HG03575 (cell line): Measurements from ENCODE around the gene COL9A3.

Experiments used
- ATAC-seq: cut with Tn5 transposase; IDR thresholded peaks from one replicate; pipeline ENCODE4 v1.9.1; 2021; ENCODE audit not compliant: unreplicated experiment, insufficient number of reproducible peaks, low FRiP score; ENCODE audit errors: extremely low read depth

The COL9A3 gene

DNA sequence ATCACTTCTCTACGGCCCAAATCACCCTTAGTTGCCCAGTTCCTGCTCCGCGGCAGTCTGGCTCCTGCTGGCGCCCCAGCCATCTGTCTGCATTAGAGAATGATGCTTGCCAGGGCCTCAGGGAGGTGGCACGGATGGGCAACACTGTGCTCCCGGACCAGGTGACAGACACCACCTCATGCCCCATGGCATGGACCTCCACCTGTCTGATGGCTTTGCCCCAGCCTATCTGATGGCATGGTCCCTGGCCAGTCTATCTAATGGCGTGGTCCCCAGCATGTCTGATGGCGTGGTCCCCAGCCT, 39.4 kb upstream of the COL9A3 start:
- no peak for ATAC-seq

- ATAC-seq, result no peak
Measured at GRCh38 chr20:62778058-62778457, 38.8 kb upstream of the COL9A3 start.

- ATAC-seq, result no peak
Measured at GRCh38 chr20:62778601-62779416, 38.0 kb upstream of the COL9A3 start.

DNA sequence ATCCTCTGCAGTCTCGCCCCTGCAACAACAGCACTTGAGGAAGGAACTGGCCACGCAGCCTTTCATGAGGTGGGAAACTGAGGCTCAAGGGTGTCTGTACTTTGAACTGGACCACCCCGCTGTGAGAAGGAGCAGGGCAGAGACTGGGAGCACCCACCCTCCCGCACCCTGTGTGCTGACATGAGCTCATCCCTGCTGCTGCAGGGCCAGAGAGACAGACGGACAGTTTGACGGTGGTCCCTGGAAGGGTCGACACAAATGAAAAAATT, 37.5 kb upstream of the COL9A3 start:
- no peak for ATAC-seq

GRCh38 chr20:62780204-62780603, 36.6 kb upstream of the COL9A3 start:
- ATAC-seq, result no peak

GRCh38 chr20:62780696-62781095, 36.2 kb upstream of the COL9A3 start:
- ATAC-seq, result no peak

GRCh38 chr20:62782149-62782892, 34.5 kb upstream of the COL9A3 start:
- ATAC-seq, result no peak

GRCh38 chr20:62782893-62783278, 34.0 kb upstream of the COL9A3 start:
- no peak for ATAC-seq

DNA sequence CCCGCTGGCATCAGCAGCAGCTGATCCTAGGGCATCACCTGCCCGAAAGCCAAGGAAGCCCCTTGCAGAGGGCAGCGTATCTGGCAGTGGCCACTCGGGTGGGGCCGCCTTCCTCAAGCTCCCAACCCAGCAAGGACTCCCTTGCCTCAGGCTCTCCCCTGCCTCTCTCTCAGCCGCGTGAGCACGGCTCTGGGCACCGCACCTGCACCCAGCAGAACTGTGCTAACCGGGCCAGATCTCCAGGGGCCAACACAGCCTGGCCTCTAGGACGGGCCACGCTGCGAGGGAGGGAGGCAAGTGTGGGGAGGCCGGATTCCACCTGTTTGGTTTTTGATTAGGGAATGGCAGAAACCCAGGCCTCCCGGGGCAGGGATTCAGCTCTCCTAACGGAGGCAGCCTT, 32.4 kb upstream of the COL9A3 start:
- no peak for ATAC-seq

DNA sequence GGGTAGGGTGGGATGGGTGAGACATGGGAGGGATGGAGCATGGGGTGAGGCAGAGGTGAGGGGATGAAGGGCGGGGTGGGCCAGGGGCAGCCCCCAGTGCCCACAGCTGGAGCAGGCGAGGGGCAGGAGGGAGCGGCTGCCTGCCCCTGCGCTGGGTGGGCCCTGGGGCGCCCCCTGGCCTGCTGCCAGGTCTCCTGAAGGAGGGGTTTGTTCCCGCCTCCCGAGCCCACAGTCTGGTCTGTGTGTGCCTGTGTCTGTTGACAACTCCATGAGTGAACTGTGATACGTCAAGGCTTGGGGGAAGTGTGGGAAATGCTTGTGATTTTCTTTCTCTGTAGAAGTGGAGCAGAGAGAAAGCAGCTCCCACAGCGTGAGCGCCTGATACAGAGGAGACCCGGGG, 31.5 kb upstream of the COL9A3 start:
- ATAC-seq, result no peak

DNA sequence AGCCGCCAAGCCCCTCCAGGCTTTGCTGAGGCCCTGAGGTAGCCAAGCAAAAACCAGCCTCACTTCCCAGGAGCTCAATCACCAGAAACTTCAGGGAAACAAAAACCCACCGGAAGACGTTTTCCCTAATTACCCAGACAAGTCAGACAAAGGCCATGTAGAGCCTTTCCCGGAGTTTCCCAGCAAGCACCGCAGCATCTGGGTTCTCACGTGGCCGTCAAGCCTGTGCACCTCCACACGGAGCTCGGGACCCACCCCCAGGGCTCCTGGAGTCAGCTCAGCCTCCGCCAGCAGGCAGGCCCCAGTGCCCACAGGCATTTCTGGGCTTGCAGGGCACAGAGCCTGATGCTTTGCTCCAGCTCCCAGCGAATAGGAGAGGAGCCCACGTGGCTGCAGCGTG, 30.7 kb upstream of the COL9A3 start:
- ATAC-seq, result no peak

- no peak for ATAC-seq
Measured at GRCh38 chr20:62787321-62787720, 29.5 kb upstream of the COL9A3 start.

GRCh38 chr20:62787866-62788265, 29.0 kb upstream of the COL9A3 start:
- no peak for ATAC-seq

DNA sequence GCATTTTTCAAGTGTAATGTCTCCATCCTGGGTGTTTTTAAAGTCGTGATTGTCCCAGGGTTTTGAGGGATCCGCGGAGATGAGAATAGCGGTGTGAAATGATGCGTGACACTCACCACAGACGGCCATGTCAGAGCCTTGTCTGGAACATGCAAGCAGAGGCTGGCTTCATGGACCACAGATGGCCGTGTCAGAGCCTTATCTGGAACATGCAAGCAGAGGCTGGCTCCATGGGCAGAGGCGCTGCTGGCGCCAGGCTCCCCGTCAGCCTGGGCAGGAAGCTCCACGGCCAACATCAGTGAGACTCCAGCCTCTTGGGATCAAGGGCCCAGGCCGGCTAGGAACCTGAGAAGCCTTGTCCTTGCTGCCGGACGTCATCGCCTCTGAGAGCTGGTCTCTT, 28.2 kb upstream of the COL9A3 start:
- ATAC-seq, result no peak

DNA sequence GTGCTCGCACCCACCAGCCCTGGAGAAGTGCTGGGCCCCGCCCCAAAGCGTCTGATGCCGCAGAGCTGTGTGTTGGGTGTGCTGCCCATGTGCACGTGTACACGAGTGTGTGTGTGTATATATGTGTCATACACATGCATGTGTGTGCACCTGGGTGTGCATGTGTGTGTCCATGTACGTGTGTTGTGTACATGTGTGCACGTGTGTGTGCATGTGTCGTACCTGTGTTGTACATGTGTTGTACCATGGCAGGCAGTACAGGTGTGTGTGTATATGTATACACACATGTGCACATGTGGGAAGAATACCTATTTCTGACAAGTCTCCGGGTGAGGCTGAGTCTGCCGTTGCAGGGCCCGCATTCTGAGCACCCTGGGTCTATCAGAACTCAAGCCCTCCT, 26.8 kb upstream of the COL9A3 start:
- ATAC-seq, result no peak

DNA sequence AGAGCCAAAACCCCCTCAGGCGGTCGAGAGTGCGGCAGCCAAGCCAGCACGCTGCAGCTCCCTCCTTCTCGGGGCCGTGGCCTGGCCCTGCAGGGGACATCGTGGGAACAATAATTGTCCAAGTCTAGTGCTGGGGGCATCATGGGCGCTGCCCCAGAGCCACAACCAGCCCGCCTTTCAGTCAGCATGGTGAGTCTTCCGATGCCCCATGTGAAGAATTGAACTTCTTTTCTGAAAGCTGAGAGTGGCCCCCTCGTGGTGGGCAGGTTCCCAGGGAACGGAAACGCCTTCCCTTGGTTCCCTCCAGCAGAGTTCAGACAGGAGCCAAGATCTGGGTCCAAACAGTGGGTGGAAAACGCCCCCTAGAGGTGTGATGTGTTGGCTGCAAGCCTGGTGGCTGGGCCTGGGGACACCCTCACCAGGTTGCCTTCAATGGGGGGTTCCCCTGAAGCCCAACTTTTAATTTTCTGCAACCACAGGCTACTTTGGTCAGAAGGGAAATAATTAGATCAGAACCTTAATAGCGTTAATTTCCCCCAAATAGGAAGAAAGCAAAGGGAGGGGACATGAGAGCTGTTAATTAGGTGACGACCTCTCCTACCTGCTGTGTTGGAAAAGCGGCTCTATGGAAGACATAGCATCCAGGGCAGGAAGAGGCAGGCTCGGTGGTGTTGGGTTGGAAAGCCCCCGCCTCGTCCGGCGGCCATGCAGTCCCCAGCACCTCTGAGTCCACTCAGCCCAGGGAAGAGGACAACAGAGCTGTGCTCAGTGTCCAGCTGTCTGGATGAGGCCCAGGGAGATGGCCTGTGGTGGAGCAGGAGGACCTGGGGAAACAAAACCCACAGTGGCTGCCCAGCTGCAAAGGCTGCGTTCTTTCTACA, 25.3 kb upstream of the COL9A3 start:
- ATAC-seq, result no peak

GRCh38 chr20:62792182-62792939, 24.5 kb upstream of the COL9A3 start:
- no peak for ATAC-seq

DNA sequence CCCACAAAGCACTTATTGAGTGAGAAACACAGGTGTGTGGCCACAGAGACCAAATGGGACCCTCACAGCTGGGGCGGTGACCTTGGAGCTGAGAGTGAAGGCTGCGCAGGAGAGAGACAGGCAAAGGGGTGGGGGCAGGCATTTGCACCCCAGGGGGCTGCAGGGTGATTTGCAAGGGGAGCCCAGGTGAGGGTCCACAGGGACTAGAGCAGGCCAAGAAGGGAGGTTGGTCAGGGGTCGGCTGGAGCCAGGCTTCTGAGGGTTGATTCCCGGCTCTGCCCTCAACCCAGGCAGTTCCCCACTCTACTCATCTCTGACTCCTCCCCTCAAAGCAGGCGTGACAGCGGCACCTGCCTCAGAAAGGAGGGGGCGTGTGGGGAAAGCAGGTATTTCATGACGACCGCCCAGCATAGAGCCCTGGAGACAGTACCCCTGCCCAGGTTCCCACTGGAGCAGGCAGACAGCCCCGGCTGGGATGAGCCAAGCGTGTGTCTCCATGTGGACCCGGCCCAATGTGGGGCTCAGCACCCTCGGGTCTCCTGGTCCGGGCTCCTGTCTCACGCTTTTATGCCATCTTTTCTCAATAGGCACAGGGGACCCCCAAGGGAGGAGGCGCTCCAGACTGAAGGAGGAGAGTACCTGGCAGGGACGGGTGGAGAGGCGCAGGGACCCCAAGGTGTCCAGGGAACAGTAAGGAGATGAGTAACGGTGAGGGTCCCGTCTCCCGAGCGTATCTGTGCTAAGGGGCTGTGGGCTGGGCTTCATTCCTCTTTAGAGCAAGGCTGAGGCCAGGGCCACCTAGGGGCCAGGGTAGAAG, 23.7 kb upstream of the COL9A3 start:
- ATAC-seq, result no peak

- ATAC-seq, result no peak
Measured at GRCh38 chr20:62793757-62794006, 23.2 kb upstream of the COL9A3 start.
